Vagina (tissue), 2 donors: ENCODE data around the gene GLOD4. TPM values are rescaled to one million over a fixed set of nuclear protein-coding genes. Genes with fewer than 3 reads are reported as not detected.

ENCODE experiments used
- DNase-seq, 2 donors: peaks; one replicate each; pipeline ENCODE4 v3.0.0-alpha.2; 2017; ENCODE audit errors: extremely low spot score in 2 of 2
- H3K27ac ChIP-seq: fragments of 200-600 bp; sonication (generic); one replicate; pipeline ENCODE4 v1.5.1; 2019
- H3K27me3 ChIP-seq: fragments of 200-600 bp; sonication (generic); one replicate; pipeline ENCODE4 v1.5.1; 2019
- H3K36me3 ChIP-seq, 2 donors: fragments of 200-600 bp; sonication (generic); one replicate each; pipeline ENCODE4 v1.5.1; 2017 to 2019
- H3K4me1 ChIP-seq: fragments of 200-600 bp; sonication (generic); one replicate; pipeline ENCODE4 v1.5.1; 2019
- H3K4me3 ChIP-seq, 2 donors: fragments of 200-600 bp; sonication (generic); 1 replicate in 1 of 2; 2 replicates in 1 of 2; pipeline ENCODE4 v1.5.1; 2016 to 2019
- H3K9me3 ChIP-seq: fragments of 200-600 bp; sonication (generic); one replicate; pipeline ENCODE4 v1.5.1; 2019
- CTCF ChIP-seq, 3 experiments: fragments of 450-650 bp in 2 of 3; fragments of 200-600 bp in 1 of 3; sonication (generic) in 1 of 3; IDR thresholded peaks; one replicate each; pipeline ENCODE4 v1.5.1; 2017 to 2019; ENCODE audit warnings: antibody characterized with exemption in 3 of 3, mild to moderate bottlenecking in 2 of 3, moderate library complexity in 2 of 3
- POLR2A ChIP-seq, 2 donors: fragments of 450-650 bp; IDR thresholded peaks; one replicate each; pipeline ENCODE4 v1.6.1; 2017; ENCODE audit warnings: antibody characterized with exemption in 2 of 2, mild to moderate bottlenecking in 2 of 2, moderate library complexity in 2 of 2
- POLR2AphosphoS5 ChIP-seq, 2 donors: sonication (generic); formaldehyde crosslinking; IDR thresholded peaks; one replicate each; pipeline ENCODE4 v1.9.0; 2017; ENCODE audit warnings: antibody characterized with exemption in 2 of 2, mild to moderate bottlenecking in 2 of 2, low read depth in 1 of 2; ENCODE audit not compliant: insufficient read depth in 1 of 2
- intact Hi-C: fragments of 100-400 bp; cut with DNase I; formaldehyde crosslinking; loops from one replicate; pipeline ENCODE4 v1.15.1; 2023
- total RNA-seq: library from RNA; depleted of rRNA; stranded (reverse); fragments of >200 nt; gene quantifications from one replicate; pipeline ENCODE4 v1.2.3, GENCODE V29; 2016

GLOD4 gene
- total RNA-seq, 1 donor from 2014 or later, result 36.8 TPM

GRCh38 chr17:797236-797840 is 15.3 kb upstream of the GLOD4 start:
- peaks cover 0 to 18% of the 10 kb centered on the region in 2 donors for H3K36me3 ChIP-seq
- H3K9me3 ChIP-seq, result no peaks in the 10 kb centered on the region
- peak in 1 of 2 donors; percentile 81 for DNase-seq
- no peak overlapping the region for H3K27ac ChIP-seq
- H3K4me1 ChIP-seq, result peaks cover 23% of the 10 kb centered on the region
- no peaks in the 10 kb centered on the region for H3K27me3 ChIP-seq
- H3K4me3 ChIP-seq, result no peak overlapping the region
- no peak for TF ChIP-seq POLR2A (IDR thresholded peaks at IDR 0.05)
- TF ChIP-seq CTCF (IDR thresholded peaks at IDR 0.05), result no peak
- no peak for TF ChIP-seq POLR2AphosphoS5 (IDR thresholded peaks at IDR 0.05; ENCODE audit: insufficient read depth in 1 of 2, low read depth in 1 of 2)
- intact Hi-C loops, result loop anchor here (10.0 kb wide), 2 partner anchors 87 to 257 kb away; no protein-coding TSS in a partner anchor

- no peaks in the 10 kb centered on the region for H3K9me3 ChIP-seq
- peaks cover 28% of the 10 kb centered on the region for H3K4me1 ChIP-seq
- peaks cover 0 to 22% of the 10 kb centered on the region in 2 donors for H3K36me3 ChIP-seq
- intact Hi-C loops, result loop anchor here (10.0 kb wide), 2 partner anchors 88 to 258 kb away; no protein-coding TSS in a partner anchor
- no peak overlapping the region for H3K4me3 ChIP-seq
- peak in 1 of 2 donors; percentile 82 for DNase-seq
- TF ChIP-seq POLR2AphosphoS5 (IDR thresholded peaks at IDR 0.05; ENCODE audit: insufficient read depth in 1 of 2, low read depth in 1 of 2) (no peak), CTCF (IDR thresholded peaks at IDR 0.05) (no peak)
- H3K27me3 ChIP-seq, result no peaks in the 10 kb centered on the region
- no peak overlapping the region for H3K27ac ChIP-seq
These were observed 14.5 kb upstream of the GLOD4 start for GRCh38 chr17:796609-797008.

- H3K27me3 ChIP-seq, result no peaks in the 10 kb centered on the region
- no peak for DNase-seq
- H3K36me3 ChIP-seq, result peaks cover 0 to 22% of the 10 kb centered on the region in 2 donors
- TF ChIP-seq CTCF (IDR thresholded peaks at IDR 0.05) (no peak), POLR2A (IDR thresholded peaks at IDR 0.05) (no peak), POLR2AphosphoS5 (IDR thresholded peaks at IDR 0.05; ENCODE audit: insufficient read depth in 1 of 2, low read depth in 1 of 2) (no peak)
- intact Hi-C loops, result loop anchor here (2.0 to 10.0 kb wide), 3 partner anchors 89 to 259 kb away; no protein-coding TSS in a partner anchor
- H3K4me1 ChIP-seq, result peaks cover 35% of the 10 kb centered on the region
- no peak overlapping the region for H3K4me3 ChIP-seq
- peak overlapping the region; percentile 76 for H3K27ac ChIP-seq
- H3K9me3 ChIP-seq, result no peaks in the 10 kb centered on the region
These were observed 13.6 kb upstream of the GLOD4 start for GRCh38 chr17:795721-796120.

- Histone ChIP-seq H3K27me3 (no peaks in the 10 kb centered on the region), H3K9me3 (no peaks in the 10 kb centered on the region), H3K27ac (peak overlapping the region; percentile 76), H3K4me1 (peaks cover 35% of the 10 kb centered on the region), H3K36me3 (peaks cover 0 to 22% of the 10 kb centered on the region in 2 donors), H3K4me3 (peak overlapping the region in 1 of 2 donors; percentile 19)
- intact Hi-C loops, result loop anchor here (2.0 to 10.0 kb wide), 3 partner anchors 90 to 260 kb away; no protein-coding TSS in a partner anchor
- no peak for TF ChIP-seq POLR2A (IDR thresholded peaks at IDR 0.05)
- TF ChIP-seq CTCF (IDR thresholded peaks at IDR 0.05), result no peak
- TF ChIP-seq POLR2AphosphoS5 (IDR thresholded peaks at IDR 0.05; ENCODE audit: insufficient read depth in 1 of 2, low read depth in 1 of 2), result no peak
- peak in 1 of 2 donors; percentile 84 for DNase-seq
These were observed 13.2 kb upstream of the GLOD4 start for GRCh38 chr17:795276-795675.

DNA sequence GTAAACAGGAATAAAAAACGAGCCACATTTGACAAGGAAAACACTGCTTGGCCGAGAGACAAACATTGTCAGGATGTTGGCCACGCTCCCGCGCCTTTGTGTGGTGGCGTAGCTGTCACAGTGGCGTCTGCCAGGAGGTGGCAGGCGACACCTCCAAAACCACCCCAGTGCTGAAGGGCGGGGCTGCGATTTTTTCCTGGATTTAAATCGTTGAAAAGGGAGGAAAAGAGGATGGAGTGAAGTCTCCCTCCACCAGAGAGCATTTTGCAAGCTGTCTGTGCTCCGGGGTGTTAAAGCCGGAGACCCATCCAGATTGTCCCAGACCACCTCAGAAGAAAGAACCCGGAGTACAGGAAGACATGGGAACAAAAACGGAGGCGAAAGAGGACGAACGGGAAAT is 12.8 kb upstream of the GLOD4 start:
- H3K4me3 ChIP-seq, result peak overlapping the region in 1 of 2 donors; percentile 19
- intact Hi-C loops, result loop anchor here (2.0 to 10.0 kb wide), 3 partner anchors 90 to 260 kb away; no protein-coding TSS in a partner anchor
- H3K27me3 ChIP-seq, result no peaks in the 10 kb centered on the region
- H3K36me3 ChIP-seq, result peaks cover 0 to 22% of the 10 kb centered on the region in 2 donors
- H3K4me1 ChIP-seq, result peaks cover 35% of the 10 kb centered on the region
- DNase-seq, result peak in 1 of 2 donors; percentile 91
- peak; percentile 66 to 81 for TF ChIP-seq POLR2AphosphoS5 (IDR thresholded peaks at IDR 0.05; ENCODE audit: insufficient read depth in 1 of 2, low read depth in 1 of 2)
- no peak for TF ChIP-seq POLR2A (IDR thresholded peaks at IDR 0.05)
- peak; percentile 65 to 93 (median 68) for TF ChIP-seq CTCF (IDR thresholded peaks at IDR 0.05)
- H3K27ac ChIP-seq, result peak overlapping the region; percentile 76
- no peaks in the 10 kb centered on the region for H3K9me3 ChIP-seq
